HL-60 (cell line): Measurements from ENCODE around the gene THSD7A.

ENCODE experiments used
- CTCF ChIP-seq: IDR thresholded peaks from one replicate; pipeline ENCODE4 v1.5.1; 2011; ENCODE audit warnings: low read length, control low read depth, inconsistent platforms; ENCODE audit not compliant: insufficient read depth
- GABPA ChIP-seq: IDR thresholded peaks from 2 replicates; pipeline ENCODE4 v1.6.1; 2012; ENCODE audit warnings: low read depth
- POLR2AphosphoS5 ChIP-seq: IDR thresholded peaks from 2 replicates; pipeline ENCODE4 v1.6.1; 2012; ENCODE audit warnings: low read depth

GRCh38 chr7:11457419-11457818 lies 374.6 kb downstream of the THSD7A start:
- TF ChIP-seq CTCF (no peak), POLR2AphosphoS5 (no peak), GABPA (no peak)
